Rectal smooth muscle tissue (tissue), 1 donor: Measurements from ENCODE around the gene IL34.

Experiments used
- H3K27ac ChIP-seq: one replicate; pipeline ENCODE4 v1.7.0; 2013; ENCODE audit warnings: low read depth, low read length, inconsistent platforms
- H3K27me3 ChIP-seq: one replicate; pipeline ENCODE4 v1.7.0; 2013; ENCODE audit warnings: low read length; ENCODE audit not compliant: control insufficient read depth, insufficient read depth
- H3K36me3 ChIP-seq: one replicate; pipeline ENCODE4 v1.7.0; 2013; ENCODE audit warnings: low read length; ENCODE audit not compliant: control insufficient read depth, insufficient read depth
- H3K4me1 ChIP-seq: one replicate; pipeline ENCODE4 v1.7.0; 2013; ENCODE audit warnings: low read length; ENCODE audit not compliant: control insufficient read depth, insufficient read depth
- H3K4me3 ChIP-seq: one replicate; pipeline ENCODE4 v1.7.0; 2013; ENCODE audit warnings: low read length
- H3K9ac ChIP-seq: one replicate; pipeline ENCODE4 v1.7.0; 2013; ENCODE audit warnings: low read length

Gene IL34

GRCh38 chr16:70685061-70685937 lies 38.9 kb downstream of the IL34 start:
- H3K4me3 ChIP-seq: peak overlapping the region; percentile 75
- no peaks in the 10 kb centered on the region for H3K27me3 ChIP-seq
- peaks cover 76% of the 10 kb centered on the region for H3K4me1 ChIP-seq
- H3K27ac ChIP-seq: peak overlapping the region; percentile 89
- peaks cover 3% of the 10 kb centered on the region for H3K36me3 ChIP-seq
- peak overlapping the region; percentile 12 for H3K9ac ChIP-seq

- Histone ChIP-seq H3K9ac (peak within 1 kb of the TSS; percentile 63), H3K36me3 (no peaks in the 10 kb centered on the region), H3K4me1 (peaks cover 77% of the 10 kb centered on the region), H3K27me3 (no peaks in the 10 kb centered on the region), H3K27ac (peak within 1 kb of the TSS; percentile 98), H3K4me3 (peak within 1 kb of the TSS; percentile 75)
Measured at GRCh38 chr16:70685938-70686375, 39.6 kb downstream of the IL34 start, which contains the start of gene MTSS2. Gene MTSS2 (minus strand): TSS chr16:70686053. CDS start chr16:70685791, 262 bp downstream.

GRCh38 chr16:70686376-70687101 lies 40.2 kb downstream of the IL34 start:
- no peaks in the 10 kb centered on the region for H3K36me3 ChIP-seq
- H3K4me1 ChIP-seq: peaks cover 77% of the 10 kb centered on the region
- no peaks in the 10 kb centered on the region for H3K27me3 ChIP-seq
- peak overlapping the region; percentile 58 for H3K4me3 ChIP-seq
- H3K9ac ChIP-seq: peak overlapping the region; percentile 63
- H3K27ac ChIP-seq: peak overlapping the region; percentile 98

- H3K27ac ChIP-seq: peak overlapping the region; percentile 98
- peak overlapping the region; percentile 33 for H3K4me3 ChIP-seq
- no peaks in the 10 kb centered on the region for H3K27me3 ChIP-seq
- H3K4me1 ChIP-seq: peaks cover 77% of the 10 kb centered on the region
- no peak overlapping the region for H3K9ac ChIP-seq
- no peaks in the 10 kb centered on the region for H3K36me3 ChIP-seq
Measured at GRCh38 chr16:70687102-70687511, 40.7 kb downstream of the IL34 start.

GRCh38 chr16:70687671-70688245 lies 41.4 kb downstream of the IL34 start:
- Histone ChIP-seq H3K9ac (no peak overlapping the region), H3K36me3 (no peaks in the 10 kb centered on the region), H3K4me1 (peaks cover 79% of the 10 kb centered on the region), H3K27me3 (no peaks in the 10 kb centered on the region), H3K27ac (peak overlapping the region; percentile 98), H3K4me3 (peak overlapping the region; percentile 16)

GRCh38 chr16:70688246-70688742 lies 41.9 kb downstream of the IL34 start:
- peak overlapping the region; percentile 16 for H3K4me3 ChIP-seq

GRCh38 chr16:70689035-70689969 lies 42.9 kb downstream of the IL34 start:
- no peaks in the 10 kb centered on the region for H3K27me3 ChIP-seq
- no peak overlapping the region for H3K9ac ChIP-seq
- no peak overlapping the region for H3K4me3 ChIP-seq
- peaks cover 81% of the 10 kb centered on the region for H3K4me1 ChIP-seq
- peak overlapping the region; percentile 98 for H3K27ac ChIP-seq
- H3K36me3 ChIP-seq: no peaks in the 10 kb centered on the region

More at GRCh38 chr16:70688246-70688742, 41.9 kb downstream of the IL34 start:
- Histone ChIP-seq H3K27me3 (no peaks in the 10 kb centered on the region), H3K27ac (peak overlapping the region; percentile 98), H3K4me1 (peaks cover 79% of the 10 kb centered on the region), H3K36me3 (no peaks in the 10 kb centered on the region), H3K9ac (no peak overlapping the region)

GRCh38 chr16:70689970-70690891 lies 43.9 kb downstream of the IL34 start:
- H3K4me1 ChIP-seq: peaks cover 90% of the 10 kb centered on the region
- no peak overlapping the region for H3K4me3 ChIP-seq
- H3K27me3 ChIP-seq: no peaks in the 10 kb centered on the region
- no peaks in the 10 kb centered on the region for H3K36me3 ChIP-seq
- no peak overlapping the region for H3K9ac ChIP-seq
- H3K27ac ChIP-seq: peak overlapping the region; percentile 98

GRCh38 chr16:70691223-70692129 lies 45.1 kb downstream of the IL34 start:
- Histone ChIP-seq H3K4me1 (peaks cover 96% of the 10 kb centered on the region), H3K4me3 (no peak overlapping the region), H3K36me3 (no peaks in the 10 kb centered on the region), H3K9ac (peak overlapping the region; percentile 63), H3K27me3 (no peaks in the 10 kb centered on the region), H3K27ac (peak overlapping the region; percentile 98)
